Measurements from ENCODE around the gene SETD6. TPM values are rescaled to one million over a fixed set of nuclear protein-coding genes. Genes with fewer than 3 reads are reported as not detected.

SETD6 gene
- 11.8 to 17.0 TPM (median 14.8 TPM) in 5 replicates for total RNA-seq (2022; extraction: Qiagen RNA extraction; ENCODE audit: low read depth)

GRCh38 chr16:58515125-58515870 is at the start of gene SETD6:
Gene SETD6 (plus strand): TSS chr16:58515517. CDS start chr16:58515538, 21 bp downstream.

GRCh38 chr16:58499615-58500351 is 15.5 kb upstream of the SETD6 start, which contains the start of gene NDRG4:
Gene NDRG4 (plus strand): TSS chr16:58500143. CDS start chr16:58500249, 106 bp downstream.

Other genes with a start within 250 kb of the SETD6 start
- not detected in 5 replicates for gene PRSS54, start 220.5 kb upstream of the SETD6 start, total RNA-seq (2022; extraction: Qiagen RNA extraction; ENCODE audit: low read depth)
- gene GINS3, start 123.0 kb upstream of the SETD6 start, total RNA-seq (2022; extraction: Qiagen RNA extraction; ENCODE audit: low read depth), result 22.7 to 24.8 TPM (median 23.5 TPM) in 5 replicates
- gene NDRG4, start 15.4 kb upstream of the SETD6 start, total RNA-seq (2022; extraction: Qiagen RNA extraction; ENCODE audit: low read depth), result 25.9 to 41.4 TPM (median 29.3 TPM) in 5 replicates
- 127 to 182 TPM (median 134 TPM) in 5 replicates for gene CNOT1, start 114.3 kb downstream of the SETD6 start, total RNA-seq (2022; extraction: Qiagen RNA extraction; ENCODE audit: low read depth)
- 17.4 to 23.4 TPM (median 18.8 TPM) in 5 replicates for gene SLC38A7, start 169.3 kb downstream of the SETD6 start, total RNA-seq (2022; extraction: Qiagen RNA extraction; ENCODE audit: low read depth)
- 175 to 180 TPM (median 177 TPM) in 5 replicates for gene GOT2, start 218.8 kb downstream of the SETD6 start, total RNA-seq (2022; extraction: Qiagen RNA extraction; ENCODE audit: low read depth)

All from A549 treated with CpdA at 1 μM for 4 hours (cell line).